K562 (cell line): ENCODE results near the gene NRF1. TPM values are rescaled to one million over a fixed set of nuclear protein-coding genes. Genes with fewer than 3 reads are reported as not detected.

Experiments
- ARID2 ChIP-seq: fragments of 450-650 bp; IDR thresholded peaks from 2 replicates; pipeline ENCODE4 v1.6.1; 2017; ENCODE audit warnings: antibody characterized with exemption, mild to moderate bottlenecking
- ARNT ChIP-seq, 2 experiments: fragments of 450-650 bp; IDR thresholded peaks; 2 replicates each; pipeline ENCODE4 v1.6.1; 2016; ENCODE audit warnings: mild to moderate bottlenecking in 1 of 2
- CBX3 ChIP-seq, 2 experiments: IDR thresholded peaks; 1 replicate in 1 of 2; 2 replicates in 1 of 2; pipeline ENCODE4 v1.6.1; 2012; ENCODE audit warnings: inconsistent platforms in 2 of 2, low read length in 2 of 2, borderline replicate concordance in 1 of 2, control low read depth in 1 of 2
- CBX5 ChIP-seq: IDR thresholded peaks from 2 replicates; pipeline ENCODE4 v1.6.1; 2014; ENCODE audit warnings: low read depth, borderline replicate concordance
- ESRRB ChIP-seq: fragments of 250-450 bp; sonication (Bioruptor Pico); IDR thresholded peaks from 2 replicates; pipeline ENCODE4 v1.5.0; 2020; ENCODE audit warnings: mild to moderate bottlenecking, moderate library complexity, borderline replicate concordance
- FOXJ3 ChIP-seq: sonication (generic); formaldehyde crosslinking; IDR thresholded peaks from 2 replicates; pipeline ENCODE4 v1.4.0; 2020; ENCODE audit warnings: mild to moderate bottlenecking, missing genetic modification reagents
- FOXK1 ChIP-seq: sonication (generic); formaldehyde crosslinking; IDR thresholded peaks from 2 replicates; pipeline ENCODE4 v1.8.0; 2022; ENCODE audit warnings: missing genetic modification reagents, mild to moderate bottlenecking, borderline replicate concordance
- HMGXB4 ChIP-seq: sonication (generic); formaldehyde crosslinking; IDR thresholded peaks from 2 replicates; pipeline ENCODE4 v1.8.1; 2023; ENCODE audit warnings: mild to moderate bottlenecking, missing genetic modification reagents
- MAX ChIP-seq: sonication (generic); formaldehyde crosslinking; IDR thresholded peaks from 2 replicates; pipeline ENCODE4 v1.9.0; 2022; ENCODE audit warnings: mild to moderate bottlenecking, missing genetic modification reagents
- MTA1 ChIP-seq: fragments of 450-650 bp; IDR thresholded peaks from 2 replicates; pipeline ENCODE4 v1.6.1; 2017; ENCODE audit warnings: borderline replicate concordance
- PTBP1 ChIP-seq: fragments of 200-400 bp; formaldehyde crosslinking; IDR thresholded peaks from 2 replicates; pipeline ENCODE4 v1.6.1; 2017; ENCODE audit warnings: low read depth, low read length
- ZBTB49 ChIP-seq: sonication (generic); formaldehyde crosslinking; IDR thresholded peaks from 2 replicates; pipeline ENCODE4 v1.8.0; 2022; ENCODE audit warnings: missing genetic modification reagents, mild to moderate bottlenecking, borderline replicate concordance
- ZNF740 ChIP-seq, 3 experiments: fragments of 200-800 bp in 1 of 3; sonication (Bioruptor generic) in 1 of 3; sonication (generic) in 1 of 3; formaldehyde crosslinking in 1 of 3; IDR thresholded peaks; 2 replicates each; pipeline versions ENCODE4 v1.6.1 to v1.8.0; 2016 to 2022; ENCODE audit warnings: mild to moderate bottlenecking in 2 of 3, missing compliant biosample characterization in 2 of 3, missing genetic modification characterization in 2 of 3, missing genetic modification reagents in 1 of 3
- polyA plus RNA-seq, 8 experiments: library from polyadenylated mRNA; depleted of rRNA in 4 of 8; stranded (reverse) in 5 of 8; unstranded in 3 of 8; fragments of >200 nt; fragmentation: Nextera tagmentation in 2 of 8; fragmentation: Illumina TruSeq in 1 of 8; extraction: Ambion mirVana in 2 of 8; extraction: Trizol in 1 of 8; gene quantifications; 2 replicates each; pipeline versions ENCODE4 v1.2.1 to v1.2.3, GENCODE V29; 2011 to 2014; ENCODE audit warnings: inconsistent platforms in 1 of 8, missing spikeins in 1 of 8
- total RNA-seq, 7 experiments: library from RNA; depleted of rRNA in 6 of 7; stranded (reverse); fragments of >200 nt in 6 of 7; fragmentation: Illumina TruSeq in 2 of 7; extraction: Trizol in 2 of 7; gene quantifications; 2 replicates each; pipeline versions ENCODE4 v1.2.1 to v1.2.3, GENCODE V29; 2011 to 2021; ENCODE audit warnings: low replicate concordance in 1 of 7
- TF ChIP-seq, protein P1 (sequence below): sonication (generic); formaldehyde crosslinking; IDR thresholded peaks from 2 replicates; pipeline ENCODE4 v1.8.0; 2022; ENCODE audit warnings: mild to moderate bottlenecking, missing genetic modification reagents
- TF ChIP-seq, protein P2 (sequence below): fragments of 450-650 bp; formaldehyde crosslinking; IDR thresholded peaks from 2 replicates; pipeline ENCODE4 v1.4.0; 2020; ENCODE audit warnings: mild to moderate bottlenecking, mixed read lengths

NRF1 gene
- total and polyA plus RNA-seq, 9 of the 15 experiments (the other 6 are each of a cell fraction or from before 2014, with no cell fraction given), result 8.6 to 28.8 (median 20.3) TPM

GRCh38 chr7:129750091-129750490, 138.6 kb downstream of the NRF1 start (continued):
- TF ChIP-seq CBX3 (IDR thresholded peaks at IDR 0.05; ENCODE audit: borderline replicate concordance in 1 of 2, low read length in 2 of 2), result peak in 1 of 2 experiments; percentile 11; a peak in 1 of 3 replicates
- no peak for TF ChIP-seq ZNF740 (CRISPR knock-in tag; IDR thresholded peaks at IDR 0.05)
- TF ChIP-seq ZNF740 (tag; IDR thresholded peaks at IDR 0.05), result no peak
- TF ChIP-seq CBX5, result no peak
- TF ChIP-seq HMGXB4 (CRISPR knock-in tag), result no peak
- TF ChIP-seq FOXK1 (CRISPR knock-in tag), result no peak
- 0 out of 2 replicates have a peak, but pooled peaks have one; percentile 29 for TF ChIP-seq PTBP1
- TF ChIP-seq ARNT (IDR thresholded peaks at IDR 0.05), result peak in 1 of 2 experiments; percentile 76; a peak in 2 of 4 replicates
- no peak for TF ChIP-seq MTA1
- TF ChIP-seq ESRRB (CRISPR knock-in tag), result no peak
- TF ChIP-seq ZBTB49 (CRISPR knock-in tag), result no peak
- TF ChIP-seq, protein P1, sequence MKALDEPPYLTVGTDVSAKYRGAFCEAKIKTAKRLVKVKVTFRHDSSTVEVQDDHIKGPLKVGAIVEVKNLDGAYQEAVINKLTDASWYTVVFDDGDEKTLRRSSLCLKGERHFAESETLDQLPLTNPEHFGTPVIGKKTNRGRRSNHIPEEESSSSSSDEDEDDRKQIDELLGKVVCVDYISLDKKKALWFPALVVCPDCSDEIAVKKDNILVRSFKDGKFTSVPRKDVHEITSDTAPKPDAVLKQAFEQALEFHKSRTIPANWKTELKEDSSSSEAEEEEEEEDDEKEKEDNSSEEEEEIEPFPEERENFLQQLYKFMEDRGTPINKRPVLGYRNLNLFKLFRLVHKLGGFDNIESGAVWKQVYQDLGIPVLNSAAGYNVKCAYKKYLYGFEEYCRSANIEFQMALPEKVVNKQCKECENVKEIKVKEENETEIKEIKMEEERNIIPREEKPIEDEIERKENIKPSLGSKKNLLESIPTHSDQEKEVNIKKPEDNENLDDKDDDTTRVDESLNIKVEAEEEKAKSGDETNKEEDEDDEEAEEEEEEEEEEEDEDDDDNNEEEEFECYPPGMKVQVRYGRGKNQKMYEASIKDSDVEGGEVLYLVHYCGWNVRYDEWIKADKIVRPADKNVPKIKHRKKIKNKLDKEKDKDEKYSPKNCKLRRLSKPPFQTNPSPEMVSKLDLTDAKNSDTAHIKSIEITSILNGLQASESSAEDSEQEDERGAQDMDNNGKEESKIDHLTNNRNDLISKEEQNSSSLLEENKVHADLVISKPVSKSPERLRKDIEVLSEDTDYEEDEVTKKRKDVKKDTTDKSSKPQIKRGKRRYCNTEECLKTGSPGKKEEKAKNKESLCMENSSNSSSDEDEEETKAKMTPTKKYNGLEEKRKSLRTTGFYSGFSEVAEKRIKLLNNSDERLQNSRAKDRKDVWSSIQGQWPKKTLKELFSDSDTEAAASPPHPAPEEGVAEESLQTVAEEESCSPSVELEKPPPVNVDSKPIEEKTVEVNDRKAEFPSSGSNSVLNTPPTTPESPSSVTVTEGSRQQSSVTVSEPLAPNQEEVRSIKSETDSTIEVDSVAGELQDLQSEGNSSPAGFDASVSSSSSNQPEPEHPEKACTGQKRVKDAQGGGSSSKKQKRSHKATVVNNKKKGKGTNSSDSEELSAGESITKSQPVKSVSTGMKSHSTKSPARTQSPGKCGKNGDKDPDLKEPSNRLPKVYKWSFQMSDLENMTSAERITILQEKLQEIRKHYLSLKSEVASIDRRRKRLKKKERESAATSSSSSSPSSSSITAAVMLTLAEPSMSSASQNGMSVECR (CRISPR knock-in tag), result no peak
- peak; percentile 53 for TF ChIP-seq MAX (CRISPR knock-in tag)
- TF ChIP-seq FOXJ3 (CRISPR knock-in tag), result no peak
- no peak for TF ChIP-seq ARID2
- TF ChIP-seq, protein P2, sequence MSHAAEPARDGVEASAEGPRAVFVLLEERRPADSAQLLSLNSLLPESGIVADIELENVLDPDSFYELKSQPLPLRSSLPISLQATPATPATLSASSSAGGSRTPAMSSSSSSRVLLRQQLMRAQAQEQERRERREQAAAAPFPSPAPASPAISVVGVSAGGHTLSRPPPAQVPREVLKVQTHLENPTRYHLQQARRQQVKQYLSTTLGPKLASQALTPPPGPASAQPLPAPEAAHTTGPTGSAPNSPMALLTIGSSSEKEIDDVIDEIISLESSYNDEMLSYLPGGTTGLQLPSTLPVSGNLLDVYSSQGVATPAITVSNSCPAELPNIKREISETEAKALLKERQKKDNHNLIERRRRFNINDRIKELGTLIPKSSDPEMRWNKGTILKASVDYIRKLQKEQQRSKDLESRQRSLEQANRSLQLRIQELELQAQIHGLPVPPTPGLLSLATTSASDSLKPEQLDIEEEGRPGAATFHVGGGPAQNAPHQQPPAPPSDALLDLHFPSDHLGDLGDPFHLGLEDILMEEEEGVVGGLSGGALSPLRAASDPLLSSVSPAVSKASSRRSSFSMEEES (CRISPR knock-in tag), result no peak
